OCI-LY7 (cell line): ENCODE measurements around the gene TEX101.

Experiments
- EZH2phosphoT487 ChIP-seq: fragments of 200-600 bp; sonication (generic); IDR thresholded peaks from 2 replicates; pipeline ENCODE4 v1.6.1; 2018; ENCODE audit warnings: low read depth, borderline replicate concordance, mild to moderate bottlenecking, mixed run types, antibody characterized with exemption, low read length, moderate library complexity, mixed read lengths
- TF ChIP-seq, protein P1 (sequence below): fragments of 200-600 bp; sonication (generic); conservative IDR thresholded peaks from 2 replicates; pipeline ENCODE4 v1.5.1; 2014; ENCODE audit warnings: mild to moderate bottlenecking, antibody characterized with exemption, low read length, moderate library complexity, mixed read lengths

DNA sequence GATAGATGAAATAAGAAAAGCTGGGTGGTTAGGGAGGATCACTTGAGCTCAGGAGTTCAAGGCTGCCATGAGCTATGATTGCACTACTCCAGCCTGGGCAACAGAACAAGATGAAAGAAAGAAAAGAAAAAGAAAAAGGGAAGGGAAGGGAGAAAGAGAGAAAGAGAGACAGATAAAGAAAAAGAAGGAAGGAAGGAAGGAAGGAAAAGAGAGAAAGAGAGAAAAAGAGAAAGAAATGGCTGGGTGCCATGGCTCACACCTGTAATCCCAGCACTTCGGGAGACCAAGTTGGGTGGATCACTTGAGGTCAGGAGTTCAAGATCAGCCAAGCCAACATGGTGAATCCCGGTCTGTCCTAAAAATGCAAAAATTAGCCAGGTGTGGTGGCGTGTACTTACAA, 21.1 kb downstream of the TEX101 start:
- TF ChIP-seq, protein P1, sequence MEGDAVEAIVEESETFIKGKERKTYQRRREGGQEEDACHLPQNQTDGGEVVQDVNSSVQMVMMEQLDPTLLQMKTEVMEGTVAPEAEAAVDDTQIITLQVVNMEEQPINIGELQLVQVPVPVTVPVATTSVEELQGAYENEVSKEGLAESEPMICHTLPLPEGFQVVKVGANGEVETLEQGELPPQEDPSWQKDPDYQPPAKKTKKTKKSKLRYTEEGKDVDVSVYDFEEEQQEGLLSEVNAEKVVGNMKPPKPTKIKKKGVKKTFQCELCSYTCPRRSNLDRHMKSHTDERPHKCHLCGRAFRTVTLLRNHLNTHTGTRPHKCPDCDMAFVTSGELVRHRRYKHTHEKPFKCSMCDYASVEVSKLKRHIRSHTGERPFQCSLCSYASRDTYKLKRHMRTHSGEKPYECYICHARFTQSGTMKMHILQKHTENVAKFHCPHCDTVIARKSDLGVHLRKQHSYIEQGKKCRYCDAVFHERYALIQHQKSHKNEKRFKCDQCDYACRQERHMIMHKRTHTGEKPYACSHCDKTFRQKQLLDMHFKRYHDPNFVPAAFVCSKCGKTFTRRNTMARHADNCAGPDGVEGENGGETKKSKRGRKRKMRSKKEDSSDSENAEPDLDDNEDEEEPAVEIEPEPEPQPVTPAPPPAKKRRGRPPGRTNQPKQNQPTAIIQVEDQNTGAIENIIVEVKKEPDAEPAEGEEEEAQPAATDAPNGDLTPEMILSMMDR: no peak
- no peak for TF ChIP-seq EZH2phosphoT487
